NCI-H1930 (cell line): ENCODE data around the gene NOXO1.
"Not testable (repeated sequence)": the region's sequence is repeated elsewhere in the genome, so short reads cannot be mapped to it uniquely, and the experiment has no call there.

Source experiments
- DNase-seq, 2 experiments: peaks; one replicate each; lab custom pipeline; 2025; lab: John Stamatoyannopoulos, UW

The NOXO1 gene

GRCh38 chr16:2011726-2012125, 30.5 kb upstream of the NOXO1 start:
- DNase-seq, result not testable (repeated sequence)

GRCh38 chr16:2009791-2010510, 28.7 kb upstream of the NOXO1 start, which contains the start of gene ZNF598:
TSS of gene ZNF598 (minus strand) at chr16:2009821.
- peak; percentile 84 to 93 for DNase-seq

- DNase-seq, result no peak
These were observed 28.0 kb upstream of the NOXO1 start for GRCh38 chr16:2009164-2009711.

DNA sequence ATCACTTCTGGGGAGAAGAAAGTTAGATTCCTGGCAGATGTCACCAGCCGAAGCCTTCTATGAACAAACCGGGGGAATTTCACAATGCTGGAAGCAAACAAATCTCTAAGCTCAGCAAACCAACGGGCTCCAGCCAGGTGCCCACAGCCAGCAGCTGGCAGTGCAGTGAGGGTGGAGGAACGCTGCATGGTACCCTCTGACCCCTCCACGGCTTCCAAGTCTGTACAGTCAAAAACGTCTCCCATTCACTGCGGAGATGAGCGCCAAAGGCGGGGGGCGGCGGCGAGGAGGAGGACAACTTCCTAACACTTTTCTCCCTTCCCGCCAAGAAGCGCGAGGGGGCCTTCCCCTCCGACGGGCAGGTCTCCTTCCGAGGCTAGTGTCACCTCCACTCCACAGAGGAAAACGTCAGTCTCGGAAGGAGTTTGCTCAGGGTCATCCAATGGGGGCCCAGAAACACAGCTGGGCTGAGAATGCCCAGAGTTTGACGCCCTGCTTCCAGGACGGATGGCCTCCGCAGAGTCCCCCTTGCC, 27.4 kb upstream of the NOXO1 start:
- DNase-seq, result no peak

DNA sequence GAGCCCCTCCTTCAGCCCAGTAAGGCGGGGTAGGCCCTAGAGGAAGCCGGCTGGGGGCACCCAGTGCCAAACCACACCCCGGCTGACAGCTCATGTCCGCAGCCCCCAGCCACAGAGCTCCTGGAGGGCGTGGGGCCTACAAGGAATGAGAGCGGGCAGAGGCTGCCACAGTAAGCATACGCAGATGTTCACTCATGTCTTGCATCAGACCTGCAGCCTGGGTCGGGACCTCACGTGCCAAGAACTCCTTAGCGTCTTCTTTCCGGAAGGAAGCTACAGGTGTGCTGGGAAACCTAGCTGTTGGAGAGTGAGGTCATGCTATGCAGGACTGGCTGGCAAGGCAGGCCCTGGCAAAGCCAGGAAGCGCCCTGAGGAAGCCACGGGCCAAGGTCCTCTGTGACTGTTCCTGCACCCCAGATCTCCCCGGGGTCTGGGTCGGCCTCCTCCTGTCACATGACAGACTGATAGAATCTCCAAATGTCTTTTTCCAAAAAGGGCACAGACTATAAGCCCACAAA, 26.8 kb upstream of the NOXO1 start:
- DNase-seq, result no peak

- DNase-seq, result no peak
These were observed 26.0 kb upstream of the NOXO1 start for GRCh38 chr16:2007081-2007836.

DNA sequence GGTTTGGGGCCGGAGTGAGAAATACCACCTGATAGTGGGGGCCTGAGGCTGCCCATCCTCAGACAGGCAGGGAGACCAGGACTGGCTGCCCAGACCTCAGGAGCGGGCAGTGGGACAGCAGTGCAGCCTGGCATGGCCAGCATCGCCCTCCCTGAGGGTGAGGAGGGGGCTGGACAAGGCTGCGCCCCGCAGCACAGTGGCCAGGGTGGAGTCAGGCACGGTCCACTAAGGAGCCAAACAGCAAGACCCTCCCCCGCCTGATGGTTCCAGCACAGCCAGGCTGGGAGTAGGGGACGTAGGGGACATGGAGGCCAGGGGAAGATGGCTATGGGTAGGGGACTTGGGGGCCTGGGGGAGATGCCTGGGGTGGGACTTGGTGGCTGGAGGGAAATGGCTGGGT, 25.0 kb upstream of the NOXO1 start:
- DNase-seq, result no peak

GRCh38 chr16:2005646-2006045, 24.4 kb upstream of the NOXO1 start:
- DNase-seq, result no peak

DNA sequence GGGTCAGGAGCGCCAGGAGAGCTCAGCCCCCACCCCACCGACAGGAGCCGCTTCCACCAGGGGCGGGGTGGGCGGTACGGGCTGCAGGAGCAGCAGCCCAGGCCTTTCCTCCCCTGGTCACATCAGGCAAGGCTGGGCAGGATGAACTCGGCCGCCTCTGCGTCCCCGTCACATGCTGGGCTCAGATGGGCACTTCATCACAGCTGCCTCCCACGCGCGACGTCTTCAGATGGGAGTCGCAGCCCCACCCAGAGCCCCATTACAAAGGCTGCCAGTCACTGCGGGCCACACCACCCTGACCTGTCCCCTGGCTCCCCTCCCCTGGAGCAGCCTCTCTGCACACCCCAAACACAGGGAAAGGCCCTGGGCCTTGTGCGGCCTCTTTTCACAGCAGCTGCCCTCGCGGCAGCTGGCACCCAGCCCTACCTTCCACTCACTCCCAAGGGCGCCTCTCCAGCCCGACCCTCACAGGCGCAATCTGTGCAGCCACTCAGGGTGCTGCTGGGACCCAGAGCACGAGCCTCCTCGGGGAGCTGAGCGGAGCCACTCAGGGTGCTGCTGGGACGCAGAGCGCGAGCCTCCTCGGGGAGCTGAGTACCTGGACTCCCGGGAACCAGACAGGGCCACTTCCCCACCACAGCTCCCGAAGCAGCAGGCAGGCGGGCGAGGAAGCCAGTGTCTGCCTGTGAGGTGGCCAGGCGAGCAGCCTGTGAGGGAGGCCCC, 23.7 kb upstream of the NOXO1 start:
- no peak for DNase-seq

DNA sequence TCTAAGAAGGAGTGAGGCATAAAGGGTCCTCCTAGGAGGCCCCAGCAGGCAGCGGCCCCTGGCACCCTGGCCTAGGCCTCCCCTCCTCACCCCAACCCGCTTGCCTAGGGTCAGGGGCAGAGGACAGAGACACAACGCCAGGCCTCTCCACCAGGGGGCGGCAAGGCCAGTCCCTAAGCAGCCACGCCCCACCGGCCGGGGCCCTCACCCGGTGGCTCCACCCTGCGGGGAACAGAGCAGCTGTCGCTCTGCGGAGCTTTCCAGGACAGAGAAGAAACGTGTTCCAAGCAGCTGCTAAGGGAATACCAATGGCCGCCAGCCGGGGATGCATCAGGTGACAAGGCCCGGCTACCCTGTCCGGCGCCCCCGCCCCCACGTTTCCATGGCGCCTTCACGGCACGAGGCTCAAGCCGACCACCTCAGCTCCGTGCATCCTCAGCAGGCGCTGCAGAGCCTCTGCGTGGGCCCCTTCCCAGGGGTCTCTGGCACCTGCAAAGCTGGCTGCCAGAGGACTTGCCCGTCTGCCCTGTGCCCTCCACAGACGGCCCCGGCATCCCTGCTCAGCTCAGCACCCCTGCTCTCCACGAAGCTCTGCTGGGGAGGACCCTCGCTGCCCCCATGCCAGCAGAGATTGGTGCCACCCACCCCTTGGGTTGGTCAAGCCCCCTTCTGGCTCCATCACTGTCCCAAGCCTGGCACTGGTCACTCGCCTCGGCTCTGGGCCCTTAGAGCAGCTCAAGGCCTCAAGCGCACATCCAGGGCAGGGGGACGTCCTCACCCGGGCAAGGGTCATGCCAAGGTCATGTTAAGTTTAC, 22.8 kb upstream of the NOXO1 start:
- DNase-seq, result peak; percentile 98

DNA sequence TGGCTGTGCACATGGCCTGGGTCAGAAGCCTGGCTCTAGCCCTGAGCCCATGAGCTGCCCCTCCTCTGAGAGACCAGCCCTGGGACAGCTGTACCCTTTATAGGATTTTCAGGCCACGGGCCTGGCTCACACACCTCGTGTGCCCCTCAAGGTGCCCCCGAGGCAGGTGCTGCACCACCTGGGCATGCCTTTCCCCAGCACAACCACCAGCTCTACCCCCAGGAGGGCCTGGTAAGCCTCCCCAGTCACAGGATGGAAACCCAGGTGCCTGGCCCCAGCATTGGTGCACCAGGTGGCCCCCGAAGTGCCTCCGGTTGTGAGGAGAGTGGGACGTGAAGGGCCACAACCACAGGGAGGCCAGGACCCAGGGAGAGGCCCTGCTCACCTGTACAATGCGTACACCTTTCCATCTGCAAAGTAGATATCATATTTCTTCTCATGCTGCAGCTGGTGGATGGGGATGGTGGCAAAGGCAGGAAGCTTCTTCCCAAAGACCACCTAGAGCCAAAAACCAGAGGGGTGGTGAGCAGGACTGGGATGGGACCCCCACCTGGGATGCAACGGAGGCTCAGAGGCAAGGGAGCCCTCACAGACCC, 22.1 kb upstream of the NOXO1 start:
- DNase-seq, result no peak

DNA sequence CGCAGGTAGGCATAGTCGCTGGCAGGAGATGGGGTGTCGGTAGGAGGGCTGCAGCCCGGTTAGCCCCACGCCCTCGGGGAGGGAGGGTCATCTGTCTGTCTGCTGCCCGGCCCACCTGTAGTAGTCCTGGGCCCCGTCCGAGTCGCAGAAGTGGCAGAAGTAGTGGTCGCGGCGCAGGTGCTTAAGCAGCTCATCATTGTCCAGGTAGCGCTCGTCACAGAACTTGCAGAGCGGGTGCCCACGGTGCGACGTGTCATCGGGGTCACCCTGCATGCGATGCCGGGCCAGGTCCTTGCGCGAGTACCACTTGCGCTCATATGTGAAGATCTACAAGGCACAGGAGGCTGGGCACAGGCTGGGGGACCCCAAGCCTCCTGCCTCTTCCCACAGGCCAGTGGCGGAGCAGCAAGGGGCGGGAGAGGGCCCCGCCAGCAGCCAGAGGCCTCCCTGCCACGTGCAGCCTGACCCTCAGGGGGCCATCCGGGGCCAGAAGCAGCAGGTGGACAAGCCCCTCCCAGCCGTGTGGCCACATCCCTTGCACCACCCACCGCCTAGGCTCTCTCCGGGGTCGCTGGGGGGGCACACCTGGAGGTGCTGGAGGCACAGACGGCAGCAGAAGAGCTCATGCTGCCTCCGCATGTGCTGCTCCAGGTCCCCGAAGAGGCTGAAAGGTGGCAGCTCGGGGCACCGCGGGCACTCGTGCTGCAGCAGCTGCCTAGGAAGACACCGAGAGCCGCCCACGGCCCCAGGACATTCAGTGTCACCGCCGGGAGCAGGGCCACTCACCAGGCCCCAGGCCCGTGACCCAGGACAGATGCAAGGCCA, 21.3 kb upstream of the NOXO1 start:
- no peak for DNase-seq

DNA sequence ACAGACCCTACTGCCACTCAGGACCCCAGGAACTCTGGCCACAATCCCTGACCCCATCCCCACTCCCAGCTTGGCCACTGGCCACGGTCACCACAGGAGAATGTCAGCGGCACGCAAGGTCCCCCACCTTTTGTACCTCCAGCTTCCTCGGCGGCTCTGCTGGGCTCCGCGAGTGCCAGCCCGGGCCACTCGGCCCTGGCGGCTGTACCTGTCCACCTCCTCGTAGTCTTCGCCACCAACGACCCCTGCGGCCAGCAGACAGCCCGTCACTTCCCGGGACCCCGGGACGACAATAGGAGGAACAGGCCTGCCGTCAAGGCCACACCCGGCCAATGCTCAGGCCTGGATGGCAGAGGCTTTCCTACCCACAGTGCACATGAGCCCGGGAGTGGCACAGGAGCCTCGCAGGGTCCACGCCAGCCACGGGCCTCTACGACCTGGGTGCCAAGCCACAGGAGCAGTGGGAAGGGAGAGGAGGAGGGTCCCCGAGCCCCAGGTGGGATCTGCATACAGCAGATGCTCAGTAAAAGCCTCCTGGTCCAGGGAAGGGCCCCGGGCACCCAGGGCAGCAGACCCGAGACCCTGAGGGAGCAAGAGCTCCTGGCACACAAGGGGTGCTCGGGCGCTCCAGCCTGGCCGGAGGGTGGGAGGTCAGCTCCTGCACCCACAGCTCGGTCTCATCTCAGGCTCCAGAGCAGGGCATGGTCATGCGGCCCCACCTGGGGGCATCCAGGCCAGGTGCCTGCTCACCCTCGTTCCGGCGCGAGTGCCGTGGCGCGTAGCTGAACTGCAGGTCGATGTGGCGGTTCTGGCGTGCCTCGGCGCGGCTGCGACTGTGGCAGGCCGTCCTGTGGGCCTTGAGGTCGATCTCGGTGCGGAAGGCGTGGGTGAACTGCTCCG, 20.4 kb upstream of the NOXO1 start:
- no peak for DNase-seq

- no peak for DNase-seq
These were observed 19.8 kb upstream of the NOXO1 start for GRCh38 chr16:2001035-2001434.

DNA sequence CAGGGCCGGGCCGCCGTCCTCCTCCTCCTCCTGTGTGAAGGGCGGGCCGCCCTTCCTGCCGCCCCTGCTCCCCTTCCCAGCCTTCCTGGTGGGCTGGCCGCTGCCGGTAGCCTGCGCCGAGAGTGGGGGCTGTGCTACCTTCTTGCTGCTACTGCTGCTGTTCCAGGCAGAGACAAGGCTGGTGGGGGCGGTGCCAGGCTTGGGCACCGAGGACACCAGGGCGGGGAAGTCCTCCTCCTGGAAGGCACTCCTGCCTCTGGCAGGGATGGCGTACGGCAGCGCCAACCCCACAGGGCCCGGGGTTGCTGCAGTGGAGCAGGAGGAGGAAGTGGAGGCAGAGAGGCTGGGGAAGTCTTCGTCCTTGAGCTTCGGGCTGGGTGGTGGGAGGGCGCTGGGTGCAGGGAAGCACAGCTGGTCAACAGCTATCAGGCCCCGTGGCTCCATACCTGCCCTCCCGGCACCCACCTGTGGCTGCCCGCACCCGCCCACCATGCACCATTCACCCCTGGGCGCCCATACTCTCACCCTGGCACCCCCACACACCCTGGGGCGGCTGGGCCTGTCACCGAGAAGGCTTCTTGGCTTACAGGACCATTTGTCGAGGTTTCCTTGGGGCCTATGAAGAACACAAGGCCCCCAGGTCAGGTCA, 18.7 kb upstream of the NOXO1 start:
- DNase-seq, result no peak

GRCh38 chr16:1998852-1999801, 17.9 kb upstream of the NOXO1 start:
- no peak for DNase-seq

GRCh38 chr16:1998360-1998835, 17.1 kb upstream of the NOXO1 start:
- DNase-seq, result no peak
